Thymus (tissue), 11 donors: Measurements from ENCODE around the gene DBET. TPM values are rescaled to one million over a fixed set of nuclear protein-coding genes. Genes with fewer than 3 reads are reported as not detected.
"Not testable (repeated sequence)": the region's sequence is repeated elsewhere in the genome, so short reads cannot be mapped to it uniquely, and the experiment has no call there.

Source experiments
- DNase-seq, 9 donors: peaks; one replicate each; pipeline ENCODE4 v3.0.0-alpha.2; 2013; ENCODE audit warnings: low spot score in 9 of 9, low read depth in 6 of 9, missing footprints in 1 of 9
- H3K27ac ChIP-seq, 2 donors: one replicate each; pipeline ENCODE4 v1.5.1; 2013; ENCODE audit warnings: control low read depth in 1 of 2, low read depth in 1 of 2, low read length in 1 of 2, mild to moderate bottlenecking in 1 of 2, moderate library complexity in 1 of 2
- H3K27me3 ChIP-seq, 2 donors: one replicate each; pipeline ENCODE4 v1.5.1; 2013; ENCODE audit warnings: low read length in 1 of 2; ENCODE audit not compliant: control insufficient read depth in 2 of 2, insufficient read depth in 1 of 2
- H3K36me3 ChIP-seq, 2 donors: one replicate each; pipeline ENCODE4 v1.5.1; 2013; ENCODE audit warnings: low read length in 1 of 2, mild to moderate bottlenecking in 1 of 2, moderate library complexity in 1 of 2; ENCODE audit not compliant: control insufficient read depth in 2 of 2, insufficient read depth in 2 of 2
- H3K4me1 ChIP-seq, 2 donors: one replicate each; pipeline ENCODE4 v1.5.1; 2013; ENCODE audit warnings: low read length in 2 of 2; ENCODE audit not compliant: control insufficient read depth in 2 of 2, insufficient read depth in 2 of 2
- H3K4me3 ChIP-seq, 2 donors: one replicate each; pipeline ENCODE4 v1.5.1; 2013; ENCODE audit warnings: low read length in 2 of 2, control low read depth in 1 of 2, mild to moderate bottlenecking in 1 of 2
- H3K9me3 ChIP-seq, 2 donors: one replicate each; pipeline ENCODE4 v1.5.1; 2013; ENCODE audit warnings: low read length in 1 of 2, mild to moderate bottlenecking in 1 of 2; ENCODE audit not compliant: control insufficient read depth in 2 of 2, insufficient read depth in 1 of 2
- WGBS: extraction: QIAGEN DNeasy Blood & Tissue Kit; methylation state at CpG from one replicate; pipeline ENCODE4 v1.1.7; 2013; 5-methylcytosine and 5-hydroxymethylcytosine counted together
- polyA plus RNA-seq: library from polyadenylated mRNA; stranded (reverse); fragments of 200-250 nt; gene quantifications from one replicate; pipeline ENCODE4 v1.2.3, GENCODE V29; 2013
- total RNA-seq: library from RNA; stranded (reverse); fragments of 120-200 nt; gene quantifications from one replicate; pipeline ENCODE4 v1.2.4, GENCODE V29; 2013
- donor health status: healthy.

Gene DBET
- total and polyA plus RNA-seq, 2 donors = not detected

- not testable (repeated sequence) for H3K27me3 ChIP-seq, DNase-seq, H3K9me3 ChIP-seq, H3K4me1 ChIP-seq, H3K27ac ChIP-seq, H3K36me3 ChIP-seq, H3K4me3 ChIP-seq
- 66% methylated on average over 2 of the region's 3 CpGs for WGBS
These were observed 48.6 kb downstream of the DBET start for GRCh38 chr4:190112879-190113278.

GRCh38 chr4:190114991-190115390 lies 50.7 kb downstream of the DBET start:
- DNase-seq = not testable (repeated sequence)

More at GRCh38 chr4:190114991-190115390, 50.7 kb downstream of the DBET start:
- H3K4me3 ChIP-seq, H3K4me1 ChIP-seq, H3K9me3 ChIP-seq, H3K27me3 ChIP-seq, H3K36me3 ChIP-seq, H3K27ac ChIP-seq: not testable (repeated sequence)
- 72% methylated on average over 3 of the region's 3 CpGs for WGBS

Other genes with a start within 250 kb of the DBET start
- 89.6 TPM for gene FRG1, start 123.6 kb upstream of the DBET start, total RNA-seq
- gene FRG1, start 123.6 kb upstream of the DBET start, polyA plus RNA-seq = 87.3 TPM
- 0.05 TPM for gene FRG2, start 37.2 kb upstream of the DBET start, total RNA-seq
- gene FRG2, start 37.2 kb upstream of the DBET start, polyA plus RNA-seq = not detected
- gene DUX4, start 109.3 kb downstream of the DBET start, total RNA-seq = not detected
- gene DUX4, start 109.3 kb downstream of the DBET start, polyA plus RNA-seq = 0.02 TPM